OCI-LY7 (cell line): Measurements from ENCODE around the gene MXD4.

ENCODE experiments used
- CTCF ChIP-seq: fragments of 200-600 bp; sonication (generic); conservative IDR thresholded peaks from 2 replicates; pipeline ENCODE4 v1.5.1; 2014; ENCODE audit warnings: mild to moderate bottlenecking, antibody characterized with exemption, low read length, moderate library complexity, mixed read lengths
- EZH2phosphoT487 ChIP-seq: fragments of 200-600 bp; sonication (generic); IDR thresholded peaks from 2 replicates; pipeline ENCODE4 v1.6.1; 2018; ENCODE audit warnings: low read depth, borderline replicate concordance, mild to moderate bottlenecking, mixed run types, antibody characterized with exemption, low read length, moderate library complexity, mixed read lengths

- no peak for TF ChIP-seq CTCF
- no peak for TF ChIP-seq EZH2phosphoT487
These were observed 30.1 kb upstream of the MXD4 start for GRCh38 chr4:2291705-2292645.
